Stimulated activated CD8-positive, alpha-beta memory T cell treated with anti-CD3 and anti-CD28 coated beads, Interleukin-7, amount 100 ng/mL, for 4 hours (primary cell): Measurements from ENCODE around the gene KIF1A.

ENCODE experiments used
- DNase-seq, 2 donors: peaks; one replicate each; pipeline ENCODE4 v3.0.0-alpha.2; 2020; ENCODE audit warnings: low read depth in 2 of 2

The KIF1A gene

DNA sequence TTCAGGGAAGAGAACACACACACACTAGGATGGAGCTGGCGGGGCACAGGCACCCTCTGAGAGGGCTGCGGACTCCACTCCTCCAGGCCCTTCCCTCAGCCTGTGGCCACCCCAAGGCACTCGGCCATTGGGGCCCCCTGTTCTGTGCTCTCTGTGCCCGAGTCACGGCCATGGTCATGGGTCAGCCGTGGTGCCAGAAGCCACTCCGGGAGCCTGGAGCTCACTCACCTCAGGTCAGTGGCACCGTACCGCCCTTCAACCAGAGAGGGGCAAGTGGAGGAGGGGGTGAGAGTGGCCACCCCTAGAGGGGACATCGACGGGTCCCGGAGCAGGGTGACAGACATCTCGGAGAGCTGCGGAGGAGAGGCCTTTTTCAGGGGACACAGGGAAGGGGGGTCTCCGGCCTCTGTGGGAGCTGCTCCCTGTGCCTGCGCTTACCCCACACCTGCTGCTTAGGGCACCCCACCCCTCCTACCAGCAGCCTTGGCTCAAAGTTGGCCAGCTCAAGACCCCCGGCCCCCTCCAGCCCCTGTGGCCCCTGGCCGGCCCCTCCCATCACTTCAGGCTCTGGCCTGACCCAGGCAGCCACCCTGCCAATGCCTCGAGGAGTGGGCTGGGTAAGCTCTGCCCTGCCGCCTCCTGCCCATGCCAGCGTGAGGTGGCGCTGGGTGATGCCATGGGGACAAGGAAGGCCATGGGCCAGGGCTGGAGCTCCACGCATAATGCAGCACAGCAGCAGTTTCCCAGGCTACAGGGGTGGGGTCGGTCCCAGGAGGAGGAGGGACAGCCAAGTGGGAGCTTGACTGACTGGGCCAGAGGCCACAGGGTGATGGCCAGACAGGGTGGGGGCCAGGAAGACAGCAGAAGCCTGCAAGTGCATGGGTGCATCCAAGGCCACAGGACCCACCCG lies 99.1 kb downstream of the KIF1A start:
- DNase-seq, result no peak

DNA sequence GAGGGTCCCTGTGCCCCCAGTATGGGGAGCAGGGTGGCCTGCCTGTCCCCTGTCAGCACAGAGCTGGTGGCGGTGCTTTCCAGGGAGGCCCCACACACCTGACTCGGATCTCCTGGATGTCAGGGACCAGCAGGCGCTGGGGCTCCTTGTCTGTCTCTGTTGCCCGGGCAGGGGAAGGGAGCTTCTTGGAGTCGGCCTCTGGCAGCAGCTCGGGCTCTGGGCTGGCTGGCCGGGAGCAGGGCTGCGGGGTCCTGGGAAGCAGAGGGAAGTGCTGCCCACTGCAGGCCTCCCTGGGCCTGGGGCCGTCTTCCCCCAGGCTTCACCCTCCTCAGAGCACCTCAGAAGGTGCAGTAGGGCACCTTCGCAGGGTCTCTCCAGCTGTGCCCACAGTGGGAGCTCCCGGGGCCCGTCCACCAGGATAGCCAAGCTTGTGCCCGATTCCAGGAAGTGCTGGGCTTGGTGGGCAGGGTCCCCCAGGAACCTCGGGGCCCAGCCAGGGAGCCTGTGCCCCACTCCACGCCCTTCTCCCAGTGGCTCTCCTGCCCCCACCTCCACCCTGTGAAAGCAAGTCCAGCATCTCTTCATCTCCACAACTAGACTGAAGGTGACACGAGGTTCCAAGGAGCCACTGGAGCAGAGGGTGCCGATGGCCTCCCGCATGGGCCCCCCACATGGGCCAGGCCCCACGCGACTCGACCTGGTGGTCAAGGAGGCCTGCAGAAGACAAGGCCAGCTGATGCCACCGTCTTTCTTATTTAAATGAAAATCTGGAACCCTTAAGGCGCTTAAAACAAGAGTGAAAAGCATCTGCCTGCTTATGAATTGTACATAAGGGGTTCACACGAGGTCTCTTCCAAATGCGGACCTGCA lies 100.1 kb downstream of the KIF1A start:
- DNase-seq, result no peak

DNA sequence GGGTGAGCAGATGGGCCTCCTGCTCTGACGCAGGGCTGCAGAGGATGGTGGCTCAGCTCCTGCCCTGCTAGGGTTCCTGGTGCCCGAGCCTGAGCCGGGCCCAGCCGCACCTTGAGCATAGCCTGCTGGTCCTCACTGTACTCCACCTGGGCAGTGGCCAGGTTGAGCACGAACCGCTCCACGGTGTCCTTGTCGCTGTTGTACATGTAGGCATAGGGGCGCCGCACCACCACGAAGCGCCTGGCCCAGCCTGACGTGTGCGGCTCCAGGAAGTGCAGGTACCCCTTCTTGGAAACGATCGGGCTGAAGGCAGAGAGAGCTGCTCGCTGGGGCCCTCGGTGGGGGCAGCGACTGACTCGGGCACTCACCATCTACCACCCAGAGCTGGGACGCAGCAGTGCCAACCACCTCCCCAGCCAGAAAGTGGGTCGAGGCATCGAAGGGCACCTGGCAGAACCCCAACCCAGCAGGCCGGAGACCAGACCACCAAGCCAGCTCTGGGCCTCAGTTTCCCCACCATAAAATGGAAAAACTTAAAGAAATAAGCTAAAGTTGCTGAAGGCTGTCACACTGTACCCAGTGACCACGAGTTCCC lies 101.0 kb downstream of the KIF1A start:
- no peak for DNase-seq

DNA sequence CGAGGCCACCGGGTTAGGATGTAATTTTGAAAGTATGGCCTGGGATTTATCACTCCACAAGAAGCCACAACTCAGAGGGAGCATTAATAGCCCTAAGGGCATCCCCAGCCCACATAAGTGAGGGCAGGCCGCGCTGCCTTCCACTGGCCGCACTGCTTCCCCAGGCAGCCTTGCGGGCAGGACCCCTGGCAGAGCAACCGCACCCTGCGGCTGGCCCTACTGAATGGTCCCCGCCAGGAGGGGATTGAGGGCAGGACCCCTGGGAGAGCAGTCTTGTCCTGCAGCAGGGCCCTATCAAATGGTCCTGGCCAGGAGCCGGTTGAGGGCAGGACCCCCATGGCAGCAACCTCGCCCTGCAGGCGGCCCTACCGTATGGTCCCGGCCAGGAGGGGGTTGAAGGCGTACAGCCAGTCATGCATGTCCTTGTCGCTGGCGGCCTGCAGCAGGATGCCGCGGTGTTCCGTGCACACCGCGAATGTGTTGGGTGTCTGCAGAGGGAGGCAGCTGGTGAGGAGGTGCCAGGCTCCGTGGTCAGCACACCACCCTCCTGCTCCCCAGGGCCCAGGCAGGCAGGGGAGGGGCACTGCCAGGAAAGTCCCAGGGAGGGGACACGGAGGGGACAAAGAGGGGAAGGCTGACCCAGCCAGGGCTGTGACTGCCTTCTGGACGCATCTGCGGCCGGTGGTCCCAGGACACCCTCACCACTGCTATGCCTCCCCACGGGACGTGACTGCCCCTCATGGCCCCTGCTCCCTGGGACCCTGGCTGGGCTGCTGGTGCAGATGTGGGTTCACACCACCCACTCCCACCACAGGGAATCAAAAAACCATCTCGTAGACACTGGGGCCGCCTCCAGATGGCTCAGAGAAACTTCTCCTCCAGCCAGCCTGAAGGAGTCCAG lies 102.1 kb downstream of the KIF1A start:
- no peak for DNase-seq

DNA sequence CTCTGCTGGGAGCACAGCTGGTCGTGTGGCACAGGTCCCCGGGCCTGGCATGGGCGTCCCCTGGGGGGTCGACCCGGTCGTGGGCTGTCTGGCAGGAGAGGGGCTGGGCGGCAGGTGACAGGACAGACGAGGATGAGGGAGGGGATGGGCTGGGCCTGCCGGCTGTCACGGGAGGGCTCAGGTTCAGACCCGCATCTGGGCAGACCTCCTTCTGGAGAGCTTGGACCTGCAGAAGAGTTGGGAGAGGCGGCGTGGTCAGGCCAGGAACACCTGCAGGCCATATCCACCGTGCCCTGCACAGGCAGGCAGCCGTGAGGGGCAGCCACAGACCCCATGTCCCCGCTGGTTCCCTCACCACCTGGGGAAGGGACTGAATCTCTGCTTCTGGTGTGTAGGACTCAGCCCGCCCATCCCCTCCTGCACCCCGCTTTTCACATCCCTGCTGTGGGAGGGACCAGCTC lies 102.8 kb downstream of the KIF1A start:
- DNase-seq, result no peak

DNA sequence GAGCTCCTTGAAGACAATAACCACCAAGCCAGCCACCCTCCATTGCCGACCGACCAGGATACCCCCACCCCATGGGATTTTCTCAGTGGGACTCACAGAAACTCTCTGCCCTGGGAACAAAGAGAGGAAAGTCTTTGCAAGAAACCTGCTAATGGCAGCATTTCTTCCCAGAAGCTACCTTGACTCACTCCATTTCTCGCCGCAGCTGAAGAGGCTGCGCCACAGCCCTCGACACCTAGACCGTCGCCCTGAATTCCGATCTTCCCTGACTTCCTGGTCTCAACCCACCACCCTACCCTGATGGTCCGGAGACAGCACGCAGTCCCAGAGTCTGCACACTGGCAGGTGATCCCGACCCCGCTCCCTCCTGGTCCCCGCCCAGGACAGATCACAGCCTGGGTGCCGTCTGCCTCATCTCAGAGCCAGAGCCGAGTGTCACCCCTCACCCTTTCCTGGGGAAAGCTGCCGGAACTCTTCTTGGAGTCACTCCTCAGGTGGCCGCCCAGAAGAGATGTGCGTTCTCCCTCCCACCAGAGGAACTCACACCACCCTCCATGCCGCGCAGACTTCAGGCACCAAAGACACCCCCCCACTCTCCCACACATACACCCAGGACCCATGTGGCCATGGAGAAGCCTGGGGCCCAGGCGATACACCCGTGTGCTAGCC lies 103.8 kb downstream of the KIF1A start:
- no peak for DNase-seq

DNA sequence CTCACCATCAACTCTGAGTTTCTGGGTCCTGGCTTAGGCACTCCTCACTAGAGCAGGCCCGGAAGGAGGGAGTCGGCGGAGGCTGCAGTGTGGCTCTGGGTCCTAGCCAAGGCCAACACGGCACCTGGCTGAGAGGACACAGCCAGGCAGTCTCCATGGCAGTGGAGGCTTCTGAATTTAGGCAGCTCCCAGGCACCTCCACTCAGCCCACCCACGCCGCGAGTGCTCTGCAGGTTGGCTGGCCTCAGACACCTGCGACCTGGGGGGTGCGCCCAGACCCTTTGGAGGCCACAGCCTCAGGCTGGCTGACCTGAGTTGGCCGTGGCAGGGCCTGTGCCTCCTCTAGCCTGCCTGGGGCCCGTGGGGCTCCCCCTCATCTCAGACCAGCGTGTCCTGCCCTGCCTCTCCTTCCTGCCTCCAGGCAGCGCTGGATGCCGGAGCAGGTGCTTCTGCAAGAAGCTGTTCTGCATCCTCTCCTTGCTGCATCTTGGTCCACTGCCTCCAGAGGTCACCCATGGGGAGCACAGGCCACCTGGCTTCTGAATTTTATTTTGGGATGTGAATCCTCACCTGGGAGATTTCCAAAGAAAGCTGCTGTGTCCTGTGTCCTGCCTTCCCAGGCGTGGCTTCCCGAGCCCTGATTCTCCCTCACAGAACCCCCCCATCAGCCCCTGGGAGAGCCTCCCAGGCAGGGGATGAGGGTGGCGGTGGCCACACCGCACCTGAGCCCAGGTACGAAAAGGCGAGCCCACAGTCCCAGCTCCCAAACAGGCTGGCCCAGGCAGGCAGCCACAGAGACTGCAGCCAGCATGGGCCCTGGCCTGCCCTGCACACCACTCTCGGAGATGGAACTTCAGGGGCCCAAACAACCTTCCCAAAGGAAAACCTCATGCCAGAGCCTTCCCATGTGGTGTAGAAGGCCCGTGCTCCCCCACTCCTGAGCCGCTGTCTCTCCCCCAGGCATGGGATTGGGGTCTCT lies 105.0 kb downstream of the KIF1A start:
- no peak for DNase-seq

DNA sequence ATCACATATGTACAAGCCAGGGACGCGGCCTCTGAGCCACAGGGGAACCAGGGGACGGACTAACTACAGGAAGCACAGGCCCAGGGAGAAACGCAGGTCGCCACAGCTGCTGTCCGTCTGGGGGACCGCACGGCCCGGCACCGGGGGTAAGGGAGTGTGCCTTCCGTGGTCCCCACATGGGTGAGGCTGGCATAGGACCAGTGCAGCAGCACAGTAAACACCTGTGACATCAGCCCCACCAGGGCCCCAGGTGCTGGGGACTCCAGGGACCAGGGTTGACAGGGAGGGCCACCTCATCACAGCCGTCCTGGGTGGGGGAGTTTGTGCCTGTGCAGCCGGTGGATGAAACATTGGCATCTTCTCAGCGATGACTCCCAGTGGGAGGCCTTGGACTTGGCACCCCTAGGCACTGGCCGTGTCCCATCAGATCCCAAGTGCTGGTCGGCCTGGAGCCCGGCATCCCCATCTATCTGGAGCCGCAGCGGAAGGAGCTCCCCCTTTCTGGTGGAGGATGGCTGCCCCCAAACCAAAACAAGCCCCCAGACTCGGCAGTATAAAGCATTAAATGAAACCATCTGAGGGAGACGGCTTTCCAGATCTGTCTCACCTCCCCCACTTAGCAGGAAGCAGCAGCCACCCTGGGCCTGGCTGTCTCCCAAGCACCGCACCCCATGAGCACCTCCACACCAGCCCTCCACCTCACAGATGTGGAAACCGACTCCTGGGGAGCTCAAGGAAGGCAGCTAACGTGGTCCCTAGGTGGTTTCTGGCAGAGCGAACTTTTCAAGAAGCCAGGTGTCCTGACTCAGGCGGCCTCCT lies 105.9 kb downstream of the KIF1A start:
- no peak for DNase-seq

DNA sequence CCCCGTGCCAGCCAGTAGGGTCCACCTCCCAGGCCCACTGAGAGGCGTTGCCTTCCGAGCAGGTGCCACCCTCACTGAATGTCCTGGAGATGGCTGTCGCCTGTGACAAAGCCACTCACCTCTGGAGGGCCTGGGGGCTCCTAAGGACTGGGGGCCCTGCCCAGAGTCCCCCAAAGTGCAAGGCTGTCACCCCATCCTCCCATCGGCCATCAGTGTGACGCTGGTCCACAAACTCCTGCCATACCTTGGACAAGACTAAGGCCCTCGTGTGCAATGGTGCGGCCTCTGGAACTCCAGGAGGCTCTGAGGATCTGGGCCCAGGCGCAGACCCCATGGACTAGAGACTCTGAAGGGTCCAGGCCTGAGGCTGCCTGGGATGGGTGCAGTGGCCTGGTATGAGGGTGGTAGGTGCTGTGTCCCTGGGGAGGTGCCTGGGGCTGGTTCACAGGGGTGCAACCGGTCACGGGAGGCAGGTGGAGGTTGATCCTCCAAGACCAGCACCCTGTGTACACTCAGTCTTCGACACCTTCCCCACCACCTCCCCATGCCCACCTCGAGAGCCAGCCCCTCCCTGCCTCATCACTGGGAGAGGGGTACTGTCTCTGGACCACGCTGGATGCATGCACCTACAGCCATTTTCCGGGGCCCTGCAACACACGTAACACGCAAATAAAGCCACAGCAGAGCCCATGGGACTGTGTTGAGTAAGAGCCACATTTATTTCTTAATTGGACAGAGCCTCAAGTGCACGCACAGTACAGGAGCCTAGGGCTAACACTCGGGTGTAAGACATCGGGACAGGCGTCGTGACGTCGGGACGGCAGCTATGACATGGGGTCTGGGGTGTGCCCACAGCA lies 106.7 kb downstream of the KIF1A start:
- no peak for DNase-seq

DNA sequence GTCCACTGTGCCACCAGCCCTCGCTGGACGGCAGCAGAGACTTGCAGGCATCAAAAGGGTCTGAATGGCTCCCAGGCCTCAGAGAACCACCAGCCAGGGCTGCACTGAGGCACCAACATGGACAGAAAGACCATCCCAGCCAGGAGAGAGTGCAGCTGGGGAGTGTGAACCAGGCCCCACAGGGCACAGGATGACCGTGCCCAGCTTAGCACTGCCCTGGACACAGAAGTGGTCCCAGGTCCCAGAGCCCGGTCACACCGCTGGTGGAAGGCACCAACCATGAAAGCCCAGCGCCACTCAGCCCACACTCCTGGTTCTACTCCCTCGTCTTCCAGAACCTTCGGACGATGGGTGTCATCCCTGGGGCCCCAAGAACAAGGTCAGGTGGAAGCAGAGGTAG lies 107.9 kb downstream of the KIF1A start:
- no peak for DNase-seq

DNA sequence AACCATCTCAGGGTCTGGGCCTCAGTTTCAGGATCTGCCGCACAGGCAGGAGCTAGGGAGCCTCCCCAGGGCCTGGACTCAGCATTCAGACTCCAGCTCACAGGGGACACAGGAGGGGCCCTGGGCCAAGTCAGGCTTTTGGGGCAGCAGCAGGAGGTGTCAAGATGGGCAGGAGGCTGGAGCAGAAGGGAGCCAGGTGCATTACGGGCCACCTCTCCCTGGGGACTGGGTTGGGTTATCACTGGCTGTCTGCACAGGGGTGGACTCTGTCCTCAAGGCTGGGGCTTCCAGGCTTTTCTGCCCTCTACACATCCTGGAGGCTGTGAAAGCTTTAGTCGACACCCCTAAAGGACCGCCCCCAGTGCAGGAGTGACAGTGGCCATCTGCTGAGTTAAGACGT lies 108.3 kb downstream of the KIF1A start:
- DNase-seq, result no peak

DNA sequence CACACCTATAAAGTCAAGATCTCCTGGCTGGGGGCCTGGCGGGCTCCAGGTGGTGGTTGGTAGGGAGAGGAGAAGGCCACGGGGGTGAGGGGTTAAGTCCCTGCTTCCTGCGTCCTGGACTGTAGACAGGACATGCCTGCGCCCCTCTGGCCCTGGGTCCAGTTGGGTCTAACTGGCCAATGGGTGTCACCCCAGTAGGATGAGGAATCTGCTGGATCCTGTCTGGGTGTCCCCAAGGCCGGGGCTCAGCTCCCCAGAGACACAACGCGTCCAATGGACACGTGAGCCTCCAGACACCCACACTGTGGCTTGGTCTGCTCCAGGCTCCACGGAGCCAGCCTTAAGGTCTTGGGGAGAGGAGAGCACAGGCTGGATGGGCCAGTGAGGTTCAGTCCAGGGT lies 108.7 kb downstream of the KIF1A start:
- no peak for DNase-seq

DNA sequence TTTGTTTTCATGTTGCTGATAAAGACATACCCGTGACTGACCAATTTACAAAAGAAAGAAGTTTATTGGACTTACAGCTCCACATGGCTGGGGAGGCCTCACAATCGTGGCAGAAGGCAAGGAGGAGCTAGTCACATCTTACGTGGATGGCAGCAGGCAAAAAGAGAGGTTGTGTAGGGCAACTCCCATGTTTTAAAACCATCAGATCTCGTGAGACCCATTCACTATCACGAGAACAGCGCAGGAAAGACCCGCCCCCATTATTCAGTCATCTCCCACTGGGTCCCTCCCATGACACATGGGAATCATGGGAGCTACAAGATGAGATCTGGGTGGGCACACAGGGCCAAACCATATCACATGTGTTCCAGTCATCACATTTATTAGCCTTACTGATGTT lies 111.6 kb downstream of the KIF1A start:
- no peak for DNase-seq

DNA sequence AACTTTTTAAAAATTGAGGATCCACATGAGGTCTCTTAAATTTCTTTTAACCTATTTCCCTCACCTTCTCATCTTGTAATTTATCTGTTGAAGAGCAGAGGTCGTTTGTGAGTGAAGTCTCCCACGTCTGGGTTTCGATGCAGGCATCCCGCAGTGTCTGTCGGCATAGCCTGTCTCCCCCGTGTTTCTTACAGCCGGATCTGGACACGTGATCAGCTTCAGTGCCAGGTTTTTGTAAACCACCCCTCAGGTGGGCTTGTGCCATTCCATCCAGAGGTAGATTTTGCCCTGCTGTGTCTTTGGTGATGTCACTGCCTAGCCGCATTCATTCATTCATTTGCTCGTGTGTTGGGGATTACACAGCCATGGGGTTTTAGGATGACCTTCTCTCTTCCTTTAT lies 112.2 kb downstream of the KIF1A start:
- DNase-seq, result no peak

DNA sequence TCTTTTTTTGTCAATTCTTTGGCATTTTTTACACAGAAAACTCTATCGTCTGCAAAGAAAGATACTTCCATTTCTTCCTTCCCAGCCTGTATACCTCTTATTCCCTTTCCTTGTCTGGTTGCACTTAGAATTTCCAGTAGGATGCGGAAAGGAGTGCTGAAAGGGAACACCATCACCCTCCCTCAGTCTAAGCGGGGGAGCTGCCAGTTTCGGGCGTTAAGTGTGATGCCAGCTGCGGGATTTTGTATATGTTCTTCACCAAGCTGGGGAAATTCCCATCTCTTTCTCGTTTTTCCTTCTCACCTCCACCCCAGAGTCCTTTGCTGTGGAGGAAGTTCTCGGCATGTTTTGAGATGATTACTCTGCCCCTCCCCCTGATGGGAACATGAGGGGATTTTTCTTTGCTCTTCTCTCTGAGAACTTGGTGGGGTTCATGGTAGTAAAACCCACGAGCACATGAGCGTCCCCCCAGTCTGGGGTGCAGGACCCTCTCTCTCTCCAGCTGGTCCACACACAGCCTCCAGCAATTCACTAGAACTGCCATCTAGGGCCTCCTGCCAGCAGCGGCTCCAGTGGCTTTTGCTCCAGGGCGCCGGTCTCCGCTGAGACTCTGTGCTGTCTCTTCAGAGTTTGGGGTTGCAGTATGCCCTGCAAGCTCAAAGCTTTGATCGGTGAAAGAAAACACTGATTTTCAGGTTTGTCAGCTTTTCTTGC lies 112.8 kb downstream of the KIF1A start:
- DNase-seq, result no peak

DNA sequence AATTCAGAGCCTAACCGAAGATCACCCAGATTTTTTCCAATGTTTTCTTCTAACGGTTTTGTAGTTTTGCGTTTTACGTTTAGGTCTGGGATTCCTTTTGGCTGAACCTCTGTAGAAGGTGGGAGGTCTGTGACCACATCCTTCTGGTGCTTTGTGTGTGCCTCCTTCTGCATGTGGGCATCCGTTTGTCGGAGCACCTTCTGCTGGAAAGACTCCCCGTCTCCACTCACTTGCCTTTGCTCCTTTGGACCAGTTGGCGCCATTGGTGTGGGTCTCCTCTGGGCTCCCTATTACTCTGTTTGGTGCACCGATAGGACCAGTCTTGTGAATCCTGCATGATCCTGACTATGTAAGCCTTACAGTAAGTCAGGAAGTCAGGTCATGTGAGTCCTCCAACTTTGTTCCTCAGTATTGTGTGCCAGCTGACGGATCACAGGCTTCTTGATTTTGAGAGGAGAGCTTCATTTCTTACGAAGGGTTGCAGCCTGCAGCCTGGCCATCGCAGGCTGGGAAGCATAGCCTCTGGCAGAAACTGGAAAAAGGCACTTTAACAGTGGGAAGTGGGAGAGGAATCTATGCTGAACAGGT lies 114.7 kb downstream of the KIF1A start:
- DNase-seq, result no peak

DNA sequence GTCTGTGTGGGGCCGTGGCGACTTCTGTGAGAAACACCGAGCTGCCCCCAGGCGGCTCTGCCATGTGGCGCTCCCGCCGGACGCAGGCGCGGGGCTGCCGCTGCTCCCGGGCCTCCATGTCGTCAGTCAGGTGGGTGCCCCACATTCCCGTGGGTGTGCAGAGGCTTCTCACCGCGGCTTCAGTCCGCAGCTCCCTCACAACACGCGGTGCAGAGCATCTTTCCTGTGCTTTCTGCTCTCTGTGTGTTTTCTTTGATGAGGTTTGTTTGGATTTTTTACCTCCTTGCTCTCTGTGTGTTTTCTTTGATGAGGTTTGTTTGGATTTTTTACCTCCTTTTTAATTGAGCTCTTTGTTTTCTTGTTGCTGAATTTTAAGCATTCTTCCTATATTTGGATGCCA lies 115.4 kb downstream of the KIF1A start:
- peak; percentile 1 to 42 for DNase-seq
